Measurements from ENCODE around the gene GH2. TPM values are rescaled to one million over a fixed set of nuclear protein-coding genes. Genes with fewer than 3 reads are reported as not detected.

GH2 gene
- total RNA-seq, 1 experiment from 2014 or later, result not detected

GRCh38 chr17:63841350-63842172, 40.2 kb downstream of the GH2 start:
- no peaks in the 10 kb centered on the region for H3F3A ChIP-seq (ENCODE audit: low read length, unreplicated experiment)
- H3K36me3 ChIP-seq (ENCODE audit: low read depth, low read length), result peaks cover 7% of the 10 kb centered on the region; the same call in 1 of the 2 replicates
- peak overlapping the region; percentile 88 for H3K4me3 ChIP-seq (ENCODE audit: low read length)
- no peaks in the 10 kb centered on the region for H3K27me3 ChIP-seq (ENCODE audit: low read length)
- 0 out of 2 replicates have a peak, but pooled peaks cover 3% of the 10 kb centered on the region for H4K20me1 ChIP-seq (ENCODE audit: low read length)
- no peaks in the 10 kb centered on the region for H3K9me3 ChIP-seq (ENCODE audit: low read length)
- H3K4me1 ChIP-seq (ENCODE audit: insufficient read depth, low read length), result peaks cover 33% of the 10 kb centered on the region
- TF ChIP-seq EZH2phosphoT487 (IDR thresholded peaks at IDR 0.05; ENCODE audit: borderline replicate concordance, low read length) (no peak), EZH2 (IDR thresholded peaks at IDR 0.05; ENCODE audit: low read length, unreplicated experiment) (no peak)
- TF ChIP-seq, protein P1, sequence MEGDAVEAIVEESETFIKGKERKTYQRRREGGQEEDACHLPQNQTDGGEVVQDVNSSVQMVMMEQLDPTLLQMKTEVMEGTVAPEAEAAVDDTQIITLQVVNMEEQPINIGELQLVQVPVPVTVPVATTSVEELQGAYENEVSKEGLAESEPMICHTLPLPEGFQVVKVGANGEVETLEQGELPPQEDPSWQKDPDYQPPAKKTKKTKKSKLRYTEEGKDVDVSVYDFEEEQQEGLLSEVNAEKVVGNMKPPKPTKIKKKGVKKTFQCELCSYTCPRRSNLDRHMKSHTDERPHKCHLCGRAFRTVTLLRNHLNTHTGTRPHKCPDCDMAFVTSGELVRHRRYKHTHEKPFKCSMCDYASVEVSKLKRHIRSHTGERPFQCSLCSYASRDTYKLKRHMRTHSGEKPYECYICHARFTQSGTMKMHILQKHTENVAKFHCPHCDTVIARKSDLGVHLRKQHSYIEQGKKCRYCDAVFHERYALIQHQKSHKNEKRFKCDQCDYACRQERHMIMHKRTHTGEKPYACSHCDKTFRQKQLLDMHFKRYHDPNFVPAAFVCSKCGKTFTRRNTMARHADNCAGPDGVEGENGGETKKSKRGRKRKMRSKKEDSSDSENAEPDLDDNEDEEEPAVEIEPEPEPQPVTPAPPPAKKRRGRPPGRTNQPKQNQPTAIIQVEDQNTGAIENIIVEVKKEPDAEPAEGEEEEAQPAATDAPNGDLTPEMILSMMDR (conservative IDR thresholded peaks at IDR 0.05; ENCODE audit: low read depth, low read length), result no peak
- peak overlapping the region; percentile 72 for H2AFZ ChIP-seq (ENCODE audit: low read length)
- peak overlapping the region; percentile 95 for H3K4me2 ChIP-seq (ENCODE audit: low read length)
- ATAC-seq (peak; percentile 21), DNase-seq (peak; percentile 44)
- POLR2A ChIA-PET (ENCODE audit: unreplicated experiment), result interaction anchor here (0.6 to 1.4 kb wide), 3 partner anchors 55 to 100 kb away, joined by 3 to 4 read pairs (median 3); partner anchors contain the start of gene CCDC47
- H3K79me2 ChIP-seq (ENCODE audit: low read length), result peaks cover 57% of the 10 kb centered on the region
- BruUV-seq (replicated peaks), result TSS peak; percentile 53
- intact Hi-C loops (cut with micrococcal nuclease), result no loop called here
- CTCF ChIA-PET, result interaction anchor here (0.5 to 0.6 kb wide), 3 partner anchors 58 to 143 kb away, joined by 3 to 4 read pairs (median 3); no protein-coding TSS in a partner anchor
- H3K9ac ChIP-seq (ENCODE audit: low read length), result peak overlapping the region; percentile 86
- no peaks in the 10 kb centered on the region for H3K9me2 ChIP-seq (replicated peaks; ENCODE audit: low read length)
- peak overlapping the region; percentile 11; the same call in 1 of the 2 replicates for H3K27ac ChIP-seq (ENCODE audit: low read length)

- H3K27me3 ChIP-seq (ENCODE audit: low read length), result no peaks in the 10 kb centered on the region
- ChIA-PET CTCF (interaction anchor here (0.6 kb wide), 1 partner anchor 58 kb away, joined by 4 read pairs; no protein-coding TSS in a partner anchor), POLR2A (ENCODE audit: unreplicated experiment) (interaction anchor here (0.7 to 1.4 kb wide), 2 partner anchors 67 to 99 kb away, joined by 3 to 4 read pairs; partner anchors contain the start of gene CCDC47)
- peaks cover 8% of the 10 kb centered on the region; the same call in 1 of the 2 replicates for H3K36me3 ChIP-seq (ENCODE audit: low read depth, low read length)
- H4K20me1 ChIP-seq (ENCODE audit: low read length), result 0 out of 2 replicates have a peak, but pooled peaks cover 3% of the 10 kb centered on the region
- peak overlapping the region; percentile 95 for H3K4me2 ChIP-seq (ENCODE audit: low read length)
- H3K4me1 ChIP-seq (ENCODE audit: insufficient read depth, low read length), result peaks cover 33% of the 10 kb centered on the region
- peaks cover 58% of the 10 kb centered on the region for H3K79me2 ChIP-seq (ENCODE audit: low read length)
- no peak overlapping the region for H3K27ac ChIP-seq (ENCODE audit: low read length)
- no peak for DNase-seq
- no peak for ATAC-seq
- peak overlapping the region; percentile 86 for H3K9ac ChIP-seq (ENCODE audit: low read length)
- no peak overlapping the region for H2AFZ ChIP-seq (ENCODE audit: low read length)
- H3K9me2 ChIP-seq (replicated peaks; ENCODE audit: low read length), result no peaks in the 10 kb centered on the region
- no TSS peak for BruUV-seq (replicated peaks)
- H3K9me3 ChIP-seq (ENCODE audit: low read length), result no peaks in the 10 kb centered on the region
- no peaks in the 10 kb centered on the region for H3F3A ChIP-seq (ENCODE audit: low read length, unreplicated experiment)
- TF ChIP-seq, protein P1 (conservative IDR thresholded peaks at IDR 0.05; ENCODE audit: low read depth, low read length), result no peak
- H3K4me3 ChIP-seq (ENCODE audit: low read length), result peak overlapping the region; percentile 88
- intact Hi-C loops (cut with micrococcal nuclease), result no loop called here
Measured at GRCh38 chr17:63840591-63841349, 41.0 kb downstream of the GH2 start.
